ENCODE results near the gene CAMSAP2. TPM values are rescaled to one million over a fixed set of nuclear protein-coding genes. Genes with fewer than 3 reads are reported as not detected.

Gene CAMSAP2
- total RNA-seq, 1 experiment from 2014 or later: 40.3 TPM

DNA sequence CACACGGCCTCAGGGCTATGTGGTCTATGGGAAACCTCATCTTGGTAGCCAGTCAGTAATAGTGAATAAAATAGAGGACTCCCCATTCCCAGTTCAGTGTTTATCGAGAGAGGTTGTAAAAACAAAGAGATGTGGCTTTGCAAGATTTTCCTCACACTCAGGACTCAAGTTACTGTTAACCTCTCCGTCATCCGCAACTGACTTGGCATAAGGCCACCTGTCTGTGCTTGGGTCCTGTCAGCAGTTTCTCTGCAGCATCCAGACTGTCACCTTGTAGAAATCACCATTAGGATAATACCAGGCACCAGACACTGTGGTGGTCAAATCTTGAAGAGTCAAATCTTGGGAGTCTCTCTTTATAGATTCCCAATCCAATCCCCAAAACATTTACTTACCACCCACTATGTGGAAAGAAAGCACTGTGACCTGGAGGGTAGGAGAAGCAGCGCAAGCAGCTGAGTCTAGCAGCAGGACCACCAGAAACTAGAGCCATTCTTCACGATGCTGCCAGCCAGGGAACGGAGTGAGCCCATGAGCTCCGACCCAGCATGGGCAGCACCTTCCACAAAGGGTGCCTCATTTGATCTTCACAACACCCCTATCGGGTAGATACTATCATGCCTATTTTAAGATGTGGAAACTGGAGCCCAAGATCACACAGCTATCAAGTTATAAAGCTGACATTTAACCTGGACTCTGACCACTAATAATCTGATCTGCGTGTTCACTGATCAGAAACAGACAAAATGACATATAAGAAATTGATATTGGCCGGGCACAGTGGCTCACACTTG, 128.5 kb downstream of the CAMSAP2 start:
- TF ChIP-seq, protein P1, sequence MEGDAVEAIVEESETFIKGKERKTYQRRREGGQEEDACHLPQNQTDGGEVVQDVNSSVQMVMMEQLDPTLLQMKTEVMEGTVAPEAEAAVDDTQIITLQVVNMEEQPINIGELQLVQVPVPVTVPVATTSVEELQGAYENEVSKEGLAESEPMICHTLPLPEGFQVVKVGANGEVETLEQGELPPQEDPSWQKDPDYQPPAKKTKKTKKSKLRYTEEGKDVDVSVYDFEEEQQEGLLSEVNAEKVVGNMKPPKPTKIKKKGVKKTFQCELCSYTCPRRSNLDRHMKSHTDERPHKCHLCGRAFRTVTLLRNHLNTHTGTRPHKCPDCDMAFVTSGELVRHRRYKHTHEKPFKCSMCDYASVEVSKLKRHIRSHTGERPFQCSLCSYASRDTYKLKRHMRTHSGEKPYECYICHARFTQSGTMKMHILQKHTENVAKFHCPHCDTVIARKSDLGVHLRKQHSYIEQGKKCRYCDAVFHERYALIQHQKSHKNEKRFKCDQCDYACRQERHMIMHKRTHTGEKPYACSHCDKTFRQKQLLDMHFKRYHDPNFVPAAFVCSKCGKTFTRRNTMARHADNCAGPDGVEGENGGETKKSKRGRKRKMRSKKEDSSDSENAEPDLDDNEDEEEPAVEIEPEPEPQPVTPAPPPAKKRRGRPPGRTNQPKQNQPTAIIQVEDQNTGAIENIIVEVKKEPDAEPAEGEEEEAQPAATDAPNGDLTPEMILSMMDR (conservative IDR thresholded peaks at IDR 0.05): no peak
- no peak for TF ChIP-seq EZH2 (IDR thresholded peaks at IDR 0.05; ENCODE audit: low read depth)

DNA sequence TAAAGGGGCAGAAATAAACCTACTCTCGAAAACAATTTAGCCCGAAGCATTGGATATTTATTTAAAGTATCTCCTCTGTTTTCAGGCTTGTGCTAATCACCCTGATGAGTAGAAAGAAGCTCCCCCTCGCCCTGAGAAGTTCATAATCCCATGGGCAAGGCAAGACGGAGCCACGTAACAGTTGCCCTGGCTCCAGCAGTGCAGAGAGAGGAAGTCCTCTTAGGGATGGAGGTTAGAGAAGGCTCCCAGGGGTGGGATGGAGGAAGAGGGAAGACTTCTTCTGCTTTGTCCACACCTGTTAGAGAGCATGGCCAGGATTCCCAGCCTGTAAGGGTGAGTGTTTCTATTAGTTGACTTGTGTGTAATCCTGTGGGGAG, 130.7 kb downstream of the CAMSAP2 start:
- H3F3A ChIP-seq (ENCODE audit: insufficient read depth, low read depth): peaks cover 7% of the 10 kb centered on the region; the same call in 1 of the 2 replicates
- H2AFZ ChIP-seq: no peak overlapping the region
- no peak overlapping the region for H3K27ac ChIP-seq
- ChIA-PET CTCF (no interaction called here), POLR2A (ENCODE audit: unreplicated experiment) (no interaction called here)
- H3K4me3 ChIP-seq: no peak overlapping the region
- BruUV-seq (replicated peaks): no TSS peak
- intact Hi-C loops (cut with micrococcal nuclease; ENCODE audit: unreplicated experiment): no loop called here
- DNase-seq: no peak
- no peaks in the 10 kb centered on the region for H3K79me2 ChIP-seq (ENCODE audit: low read depth)
- no peaks in the 10 kb centered on the region for H3K27me3 ChIP-seq (ENCODE audit: insufficient read depth, low read depth)
- H3K4me2 ChIP-seq: no peak overlapping the region
- H3K4me1 ChIP-seq (replicated peaks; ENCODE audit: insufficient read depth): no peaks in the 10 kb centered on the region
- H4K20me1 ChIP-seq (ENCODE audit: insufficient read depth): no peaks in the 10 kb centered on the region
- H3K36me3 ChIP-seq (ENCODE audit: low read depth): no peaks in the 10 kb centered on the region
- TF ChIP-seq, protein P1 (conservative IDR thresholded peaks at IDR 0.05): no peak
- no peak for TF ChIP-seq EZH2 (IDR thresholded peaks at IDR 0.05; ENCODE audit: low read depth)
- no peaks in the 10 kb centered on the region for H3K9me2 ChIP-seq (ENCODE audit: insufficient read depth)
- H3K9me3 ChIP-seq (ENCODE audit: insufficient read depth, low read depth): no peaks in the 10 kb centered on the region

More for the DNA sequence above, 128.5 kb downstream of the CAMSAP2 start:
- Histone ChIP-seq H3K9me2 (ENCODE audit: insufficient read depth) (no peaks in the 10 kb centered on the region), H3K9me3 (ENCODE audit: insufficient read depth, low read depth) (no peaks in the 10 kb centered on the region), H2AFZ (no peak overlapping the region), H3K79me2 (ENCODE audit: low read depth) (no peaks in the 10 kb centered on the region), H3K36me3 (ENCODE audit: low read depth) (peaks cover 5% of the 10 kb centered on the region; the same call in 1 of the 2 replicates), H3K4me3 (no peak overlapping the region), H3F3A (ENCODE audit: insufficient read depth, low read depth) (peaks cover 7% of the 10 kb centered on the region; the same call in 1 of the 2 replicates), H3K27ac (no peak overlapping the region), H3K4me1 (replicated peaks; ENCODE audit: insufficient read depth) (no peaks in the 10 kb centered on the region), H4K20me1 (ENCODE audit: insufficient read depth) (no peaks in the 10 kb centered on the region), H3K27me3 (ENCODE audit: insufficient read depth, low read depth) (no peaks in the 10 kb centered on the region), H3K4me2 (no peak overlapping the region)
- DNase-seq: no peak
- intact Hi-C loops (cut with micrococcal nuclease; ENCODE audit: unreplicated experiment): no loop called here
- CTCF ChIA-PET: interaction anchor here (0.6 kb wide), 1 partner anchor 605 kb away, joined by 3 read pairs; no protein-coding TSS in a partner anchor
- no TSS peak for BruUV-seq (replicated peaks)
- POLR2A ChIA-PET (ENCODE audit: unreplicated experiment): no interaction called here

DNA sequence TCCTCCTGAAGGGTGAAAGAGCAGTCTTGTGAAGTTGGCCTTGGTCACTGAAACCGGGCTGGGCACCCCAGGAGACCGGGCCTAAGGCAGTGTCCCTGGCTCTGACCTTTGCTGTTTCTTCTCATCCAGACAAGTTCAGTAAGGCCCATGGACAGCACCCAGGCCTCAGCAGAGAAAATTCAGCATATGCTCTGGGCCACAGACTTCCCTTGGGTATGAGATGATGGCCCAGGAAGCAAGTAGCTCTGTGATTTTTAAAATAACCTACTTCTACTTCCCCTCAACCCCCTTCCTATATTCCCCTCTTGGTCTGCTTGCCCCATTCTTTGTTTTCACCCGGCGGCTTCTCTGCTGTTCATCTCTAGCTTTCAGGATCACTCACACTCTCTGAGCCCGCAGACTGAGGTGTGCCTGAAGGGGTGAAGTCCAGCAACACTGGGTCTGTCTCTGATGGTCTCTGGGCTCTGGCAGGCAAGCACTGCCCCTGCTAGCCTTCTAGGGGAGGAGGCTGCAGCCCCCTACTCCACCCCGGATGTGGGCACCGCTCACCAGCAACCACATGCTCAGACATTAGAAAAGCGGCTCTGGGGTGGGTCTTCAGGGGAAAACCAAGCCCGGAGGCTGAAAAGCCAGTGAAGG, 131.2 kb downstream of the CAMSAP2 start:
- Histone ChIP-seq H3K79me2 (ENCODE audit: low read depth) (no peaks in the 10 kb centered on the region), H3K4me1 (replicated peaks; ENCODE audit: insufficient read depth) (no peaks in the 10 kb centered on the region), H3K27me3 (ENCODE audit: insufficient read depth, low read depth) (no peaks in the 10 kb centered on the region), H2AFZ (no peak overlapping the region), H3F3A (ENCODE audit: insufficient read depth, low read depth) (peaks cover 4% of the 10 kb centered on the region; the same call in 1 of the 2 replicates), H3K9me2 (ENCODE audit: insufficient read depth) (no peaks in the 10 kb centered on the region), H3K9me3 (ENCODE audit: insufficient read depth, low read depth) (no peaks in the 10 kb centered on the region), H3K4me3 (no peak overlapping the region), H3K36me3 (ENCODE audit: low read depth) (no peaks in the 10 kb centered on the region), H3K4me2 (no peak overlapping the region), H4K20me1 (ENCODE audit: insufficient read depth) (no peaks in the 10 kb centered on the region), H3K27ac (no peak overlapping the region)
- no TSS peak for BruUV-seq (replicated peaks)
- CTCF ChIA-PET: interaction anchor here (0.6 kb wide), 1 partner anchor 876 kb away, joined by 4 read pairs; no protein-coding TSS in a partner anchor
- intact Hi-C loops (cut with micrococcal nuclease; ENCODE audit: unreplicated experiment): no loop called here
- POLR2A ChIA-PET (ENCODE audit: unreplicated experiment): no interaction called here
- TF ChIP-seq, protein P1 (conservative IDR thresholded peaks at IDR 0.05): no peak
- TF ChIP-seq EZH2 (IDR thresholded peaks at IDR 0.05; ENCODE audit: low read depth): no peak
- DNase-seq: no peak
